SK-N-SH (cell line): ENCODE results near the gene SPATA33. TPM values are rescaled to one million over a fixed set of nuclear protein-coding genes. Genes with fewer than 3 reads are reported as not detected.

Source experiments
- CTCF ChIA-PET: fragments of 300-600, 350-600 bp; formaldehyde crosslinking; extraction: SDS; loops from one replicate; lab custom pipeline; 2021; lab: Yijun Ruan, JAX
- POLR2A ChIA-PET: fragments of 350-600 bp; sonication (Branson Sonifier 250); formaldehyde crosslinking; extraction: SDS; loops from one replicate; lab custom pipeline; 2020; ENCODE audit warnings: antibody characterized with exemption, inconsistent platforms; lab: Yijun Ruan, JAX
- DNase-seq: peaks from one replicate; pipeline ENCODE4 v3.0.0; 2012
- H2AFZ ChIP-seq: fragments of 200-600 bp; sonication (generic); 2 replicates; pipeline ENCODE4 v1.8.1; 2016; ENCODE audit warnings: antibody characterized with exemption, mild to moderate bottlenecking, low read depth
- H3F3A ChIP-seq: fragments of 200-600 bp; sonication (generic); replicated peaks from 2 replicates; pipeline ENCODE3; 2016; ENCODE audit warnings: antibody characterized with exemption, mild to moderate bottlenecking; ENCODE audit not compliant: insufficient read depth
- H3K27ac ChIP-seq, 2 experiments: fragments of 200-500 bp in 1 of 2; fragments of 200-600 bp in 1 of 2; sonication (Bioruptor generic) in 1 of 2; sonication (generic), shearing (Covaris generic) in 1 of 2; 2 replicates each; pipeline versions ENCODE4 v1.5.1 to v1.6.1; 2014 to 2016; ENCODE audit warnings: low read depth in 2 of 2, inconsistent platforms in 1 of 2, low read length in 1 of 2, mild to moderate bottlenecking in 1 of 2, mixed read lengths in 1 of 2
- H3K27me3 ChIP-seq: fragments of 200-600 bp; sonication (generic), shearing (Covaris generic); 2 replicates; pipeline ENCODE4 v1.6.1; 2016; ENCODE audit warnings: mixed run types; ENCODE audit not compliant: insufficient read depth
- H3K36me3 ChIP-seq, 2 experiments: fragments of 200-500 bp in 1 of 2; fragments of 200-600 bp in 1 of 2; sonication (Bioruptor generic) in 1 of 2; sonication (generic) in 1 of 2; replicated peaks in 1 of 2; 2 replicates each; pipeline versions ENCODE3 to v1.5.1; 2014 to 2016; ENCODE audit warnings: low read length in 1 of 2, mild to moderate bottlenecking in 1 of 2; ENCODE audit not compliant: insufficient read depth in 2 of 2, control insufficient read depth in 1 of 2
- H3K4me1 ChIP-seq, 2 experiments: fragments of 200-500 bp in 1 of 2; fragments of 200-600 bp in 1 of 2; sonication (Bioruptor generic) in 1 of 2; sonication (generic), shearing (Covaris generic) in 1 of 2; 2 replicates each; pipeline versions ENCODE4 v1.5.1 to v1.6.1; 2014 to 2016; ENCODE audit warnings: low read depth in 1 of 2, low read length in 1 of 2, mixed run types in 1 of 2; ENCODE audit not compliant: insufficient read depth in 2 of 2, control insufficient read depth in 1 of 2
- H3K4me2 ChIP-seq: fragments of 200-600 bp; sonication (generic), shearing (Covaris generic); 2 replicates; pipeline ENCODE4 v1.6.1; 2017; ENCODE audit warnings: mixed run types
- H3K4me3 ChIP-seq, 2 experiments: fragments of 200-500 bp in 1 of 2; fragments of 200-600 bp in 1 of 2; sonication (Bioruptor generic) in 1 of 2; sonication (generic), shearing (Covaris generic) in 1 of 2; 2 replicates each; pipeline versions ENCODE4 v1.5.1 to v1.8.1; 2014 to 2016; ENCODE audit warnings: low read depth in 2 of 2, inconsistent platforms in 1 of 2, low read length in 1 of 2, mild to moderate bottlenecking in 1 of 2, mixed read lengths in 1 of 2, moderate library complexity in 1 of 2
- H3K79me2 ChIP-seq: fragments of 200-600 bp; sonication (generic); 2 replicates; pipeline ENCODE4 v1.8.1; 2017; ENCODE audit warnings: mild to moderate bottlenecking; ENCODE audit not compliant: insufficient read depth
- H3K9ac ChIP-seq: fragments of 200-600 bp; sonication (generic); 2 replicates; pipeline ENCODE4 v1.6.1; 2017; ENCODE audit warnings: mixed run types
- H3K9me2 ChIP-seq: fragments of 200-600 bp; sonication (generic); 2 replicates; pipeline ENCODE4 v1.6.1; 2017; ENCODE audit warnings: mixed run types
- H3K9me3 ChIP-seq: fragments of 200-600 bp; sonication (generic); 2 replicates; pipeline ENCODE4 v1.6.1; 2017; ENCODE audit warnings: mixed run types, mild to moderate bottlenecking, moderate library complexity
- H4K20me1 ChIP-seq: fragments of 200-600 bp; sonication (generic); 2 replicates; pipeline ENCODE4 v1.6.1; 2017; ENCODE audit warnings: mild to moderate bottlenecking, mixed run types; ENCODE audit not compliant: insufficient read depth
- CTCF ChIP-seq: fragments of 200-600 bp; sonication (generic); IDR thresholded peaks from 2 replicates; pipeline ENCODE4 v1.6.1; 2017; ENCODE audit warnings: antibody characterized with exemption, mild to moderate bottlenecking, moderate library complexity
- ELF1 ChIP-seq: IDR thresholded peaks from 2 replicates; pipeline ENCODE4 v1.4.0; 2012
- EP300 ChIP-seq, 2 experiments: IDR thresholded peaks; 2 replicates each; pipeline versions ENCODE4 v1.4.0 to v1.6.1; 2012; ENCODE audit warnings: borderline replicate concordance in 1 of 2, low read depth in 1 of 2, low read length in 1 of 2
- FOXJ3 ChIP-seq: sonication (generic); formaldehyde crosslinking; IDR thresholded peaks from 2 replicates; pipeline ENCODE4 v1.5.1; 2020; ENCODE audit warnings: mild to moderate bottlenecking, missing genetic modification reagents
- MEF2A ChIP-seq: IDR thresholded peaks from 2 replicates; pipeline ENCODE4 v1.4.0; 2012; ENCODE audit warnings: low read depth, borderline replicate concordance
- MXI1 ChIP-seq: IDR thresholded peaks from 2 replicates; pipeline ENCODE4 v1.6.1; 2012; ENCODE audit warnings: mild to moderate bottlenecking, low read depth, low read length, improper control_type of control experiment
- NRF1 ChIP-seq: IDR thresholded peaks from 2 replicates; pipeline ENCODE4 v1.6.1; 2012; ENCODE audit warnings: low read depth, mild to moderate bottlenecking, low read length
- PBX3 ChIP-seq: IDR thresholded peaks from 2 replicates; pipeline ENCODE4; 2012
- POLR2AphosphoS5 ChIP-seq: IDR thresholded peaks from 2 replicates; pipeline ENCODE4 v1.6.1; 2012; ENCODE audit warnings: low read depth, low read length
- RAD21 ChIP-seq: IDR thresholded peaks from 2 replicates; pipeline ENCODE4 v1.6.1; 2012; ENCODE audit warnings: mild to moderate bottlenecking, low read length
- RFX5 ChIP-seq: IDR thresholded peaks from 2 replicates; pipeline ENCODE4 v1.6.1; 2012; ENCODE audit warnings: mild to moderate bottlenecking, improper control_type of control experiment, low read length
- SMC3 ChIP-seq: IDR thresholded peaks from 2 replicates; pipeline ENCODE4 v1.6.1; 2012; ENCODE audit warnings: low read depth, low read length, improper control_type of control experiment
- TCF12 ChIP-seq: IDR thresholded peaks from 2 replicates; pipeline ENCODE4 v1.4.0; 2012
- USF1 ChIP-seq: IDR thresholded peaks from 2 replicates; pipeline ENCODE4 v1.4.0; 2012; ENCODE audit warnings: low read depth, borderline replicate concordance
- USF2 ChIP-seq: fragments of 150-350 bp; IDR thresholded peaks from 2 replicates; pipeline ENCODE4 v1.6.1; 2017; ENCODE audit warnings: antibody characterized with exemption, low read length, low read depth, borderline replicate concordance
- WGBS: methylation state at CpG from one replicate; pipeline ENCODE4 v1.1.6; 2017; ENCODE audit warnings: low lambda C conversion rate; 5-methylcytosine and 5-hydroxymethylcytosine counted together
- polyA plus RNA-seq, 3 experiments: library from polyadenylated mRNA; depleted of rRNA; stranded (reverse); fragments of >200 nt; gene quantifications; 2 replicates each; pipeline ENCODE4 v1.2.3, GENCODE V29; 2012

SPATA33 gene
- polyA plus RNA-seq, 1 of the 3 experiments (the other 2 are of a cell fraction), result 7.2 TPM

GRCh38 chr16:89667633-89668032 is 10.0 kb downstream of the SPATA33 start:
- Histone ChIP-seq H3K9me2 (no peaks in the 10 kb centered on the region), H4K20me1 (no peaks in the 10 kb centered on the region), H3K9ac (no peak overlapping the region), H3K36me3 (peaks cover 0 to 10% of the 10 kb centered on the region in 2 experiments), H3K4me2 (no peak overlapping the region), H3K4me3 (no peak overlapping the region), H3F3A (peaks cover 4% of the 10 kb centered on the region), H3K27me3 (no peaks in the 10 kb centered on the region), H3K4me1 (no peaks in the 10 kb centered on the region), H2AFZ (no peak overlapping the region), H3K79me2 (no peaks in the 10 kb centered on the region), H3K9me3 (no peaks in the 10 kb centered on the region), H3K27ac (no peak overlapping the region)
- ChIA-PET CTCF (interaction anchor here (0.8 to 2.5 kb wide), 5 partner anchors 9 to 103 kb away, joined by 3 to 8 read pairs (median 4); partner anchors contain the start of genes CHMP1A and SPATA33), POLR2A (interaction anchor here (0.6 to 1.4 kb wide), 3 partner anchors 10 to 151 kb away, joined by 3 to 4 read pairs (median 3); partner anchors contain the start of genes CDK10 and CHMP1A)
- DNase-seq, result no peak
- 79% methylated on average over 5 of the region's 9 CpGs for WGBS
- TF ChIP-seq RFX5 (no peak), FOXJ3 (no peak), TCF12 (no peak), PBX3 (no peak), RAD21 (no peak), NRF1 (no peak), SMC3 (no peak), POLR2AphosphoS5 (no peak), MEF2A (no peak), ELF1 (no peak), USF2 (no peak), MXI1 (no peak), EP300 (IDR thresholded peaks at IDR 0.05; ENCODE audit: borderline replicate concordance in 1 of 2, low read depth in 1 of 2, low read length in 1 of 2) (no peak)

GRCh38 chr16:89668790-89669158 is 11.1 kb downstream of the SPATA33 start:
- no peak for DNase-seq
- no peak overlapping the region for H3K9ac ChIP-seq
- H3K9me3 ChIP-seq, result no peaks in the 10 kb centered on the region
- H3K4me3 ChIP-seq, result no peak overlapping the region
- H3K79me2 ChIP-seq, result no peaks in the 10 kb centered on the region
- H3K4me2 ChIP-seq, result no peak overlapping the region
- no peaks in the 10 kb centered on the region for H3K4me1 ChIP-seq
- no peaks in the 10 kb centered on the region for H4K20me1 ChIP-seq
- H3K27ac ChIP-seq, result no peak overlapping the region
- no peak overlapping the region for H2AFZ ChIP-seq
- WGBS, result 87% methylated on average over 5 of the region's 5 CpGs
- peaks cover 4% of the 10 kb centered on the region for H3F3A ChIP-seq
- TF ChIP-seq USF1 (no peak), CTCF (no peak)
- peaks cover 0 to 5% of the 10 kb centered on the region in 2 experiments for H3K36me3 ChIP-seq
- H3K27me3 ChIP-seq, result no peaks in the 10 kb centered on the region
- ChIA-PET POLR2A (interaction anchor here (1.4 kb wide), 1 partner anchor 18 kb away, joined by 4 read pairs; the partner anchor contains the start of gene CDK10), CTCF (interaction anchor here (1.6 to 2.5 kb wide), 3 partner anchors 10 to 31 kb away, joined by 4 to 8 read pairs (median 7); partner anchors contain the start of genes CHMP1A and SPATA33)
- H3K9me2 ChIP-seq, result no peaks in the 10 kb centered on the region
